ENCODE results near the gene MRPL9.

MRPL9 gene

GRCh38 chr1:151720974-151721787 is 42.1 kb downstream of the MRPL9 start, which contains the start of gene RIIAD1:
Gene RIIAD1 (plus strand): TSS chr1:151721522. CDS start chr1:151721537, 15 bp downstream.
- peaks cover 15% of the 10 kb centered on the region for H3K4me1 ChIP-seq (ENCODE audit: control insufficient read depth, insufficient read depth, low read depth, low read length)
- H3K4ac ChIP-seq (ENCODE audit: low read depth in 1 of 2, low read length in 2 of 2) = no peak within 1 kb of the TSS
- no peak within 1 kb of the TSS for H3K23ac ChIP-seq (ENCODE audit: low read length in 2 of 2)
- peaks cover 64 to 67% of the 10 kb centered on the region in 2 experiments for H3K27me3 ChIP-seq (ENCODE audit: control insufficient read depth in 1 of 2, insufficient read depth in 1 of 2, low read length in 2 of 2)
- H3K9ac ChIP-seq (ENCODE audit: low read length) = peak within 1 kb of the TSS; percentile 67
- peak within 1 kb of the TSS; percentile 99 for H3K4me2 ChIP-seq (ENCODE audit: low read length, poor library complexity, severe bottlenecking)
- H2BK120ac ChIP-seq (ENCODE audit: low read depth, low read length) = no peak within 1 kb of the TSS
- H2BK15ac ChIP-seq (ENCODE audit: low read depth, poor library complexity, severe bottlenecking) = no peak within 1 kb of the TSS
- H3K9me3 ChIP-seq (ENCODE audit: control insufficient read depth, low read length) = no peaks in the 10 kb centered on the region
- H4K8ac ChIP-seq (ENCODE audit: low read length) = peak within 1 kb of the TSS; percentile 46
- no peaks in the 10 kb centered on the region for H3K79me1 ChIP-seq (replicated peaks; ENCODE audit: low read length, poor library complexity, severe bottlenecking)
- H3K14ac ChIP-seq (ENCODE audit: low read length in 2 of 2) = no peak within 1 kb of the TSS
- H4K91ac ChIP-seq (ENCODE audit: low read length) = no peak within 1 kb of the TSS
- peak; percentile 17 for DNase-seq
- H3K36me3 ChIP-seq (ENCODE audit: control insufficient read depth in 1 of 2, insufficient read depth in 2 of 2, low read depth in 1 of 2, low read length in 2 of 2) = no peaks in the 10 kb centered on the region
- no peak within 1 kb of the TSS for H2AK5ac ChIP-seq (ENCODE audit: low read length, severe bottlenecking)
- H3K4me3 ChIP-seq (ENCODE audit: insufficient read depth in 1 of 2, low read depth in 1 of 2, low read length in 2 of 2) = peak within 1 kb of the TSS; percentile 52 to 76
- no peak within 1 kb of the TSS for H2AFZ ChIP-seq (ENCODE audit: low read depth, low read length)
- H3K27ac ChIP-seq (ENCODE audit: low read length, poor library complexity, severe bottlenecking) = no peak within 1 kb of the TSS
- H3K18ac ChIP-seq (ENCODE audit: low read depth in 1 of 2, low read length in 2 of 2) = no peak within 1 kb of the TSS
- WGBS = 13% methylated on average over 40 of the region's 44 CpGs
- no peak within 1 kb of the TSS for H2BK12ac ChIP-seq (ENCODE audit: low read length in 2 of 2)
- H2BK5ac ChIP-seq (ENCODE audit: low read depth, low read length, poor library complexity, severe bottlenecking) = no peak within 1 kb of the TSS

DNA sequence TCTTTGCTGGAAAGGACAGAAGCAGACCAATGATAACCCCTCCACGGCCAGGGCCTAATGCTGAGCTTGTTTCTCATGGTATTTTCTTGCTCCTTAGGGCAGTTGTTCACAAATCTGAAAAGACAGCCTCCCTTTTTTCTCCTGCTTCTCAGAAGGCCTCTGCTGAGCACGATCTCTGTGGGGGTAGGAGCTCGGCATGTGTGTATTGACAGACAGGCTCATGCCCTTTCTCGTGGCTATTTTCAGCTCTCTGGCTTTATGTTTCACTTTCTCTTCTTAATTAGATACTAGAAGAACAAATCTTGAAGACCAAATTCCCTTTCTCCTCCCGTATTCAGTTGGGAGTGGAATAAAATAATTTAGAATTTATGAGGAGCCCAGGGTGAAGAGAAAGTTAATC is 42.7 kb downstream of the MRPL9 start:
- Histone ChIP-seq H2BK12ac (ENCODE audit: low read length in 2 of 2) (no peak overlapping the region), H3K4me2 (ENCODE audit: low read length, poor library complexity, severe bottlenecking) (peak overlapping the region; percentile 38), H3K4me1 (ENCODE audit: control insufficient read depth, insufficient read depth, low read depth, low read length) (peaks cover 15% of the 10 kb centered on the region), H3K14ac (ENCODE audit: low read length in 2 of 2) (no peak overlapping the region), H3K4me3 (ENCODE audit: insufficient read depth in 1 of 2, low read depth in 1 of 2, low read length in 2 of 2) (peak overlapping the region in 1 of 2 experiments; percentile 76), H3K23ac (ENCODE audit: low read length in 2 of 2) (no peak overlapping the region), H3K4ac (ENCODE audit: low read depth in 1 of 2, low read length in 2 of 2) (no peak overlapping the region), H2AK5ac (ENCODE audit: low read length, severe bottlenecking) (no peak overlapping the region), H2BK15ac (ENCODE audit: low read depth, poor library complexity, severe bottlenecking) (no peak overlapping the region), H2AFZ (ENCODE audit: low read depth, low read length) (no peak overlapping the region), H2BK5ac (ENCODE audit: low read depth, low read length, poor library complexity, severe bottlenecking) (no peak overlapping the region), H3K9ac (ENCODE audit: low read length) (peak overlapping the region; percentile 67), H4K8ac (ENCODE audit: low read length) (no peak overlapping the region), H3K18ac (ENCODE audit: low read depth in 1 of 2, low read length in 2 of 2) (no peak overlapping the region), H3K9me3 (ENCODE audit: control insufficient read depth, low read length) (no peaks in the 10 kb centered on the region), H3K79me1 (replicated peaks; ENCODE audit: low read length, poor library complexity, severe bottlenecking) (no peaks in the 10 kb centered on the region), H3K27ac (ENCODE audit: low read length, poor library complexity, severe bottlenecking) (no peak overlapping the region), H2BK120ac (ENCODE audit: low read depth, low read length) (no peak overlapping the region), H3K36me3 (ENCODE audit: control insufficient read depth in 1 of 2, insufficient read depth in 2 of 2, low read depth in 1 of 2, low read length in 2 of 2) (no peaks in the 10 kb centered on the region), H4K91ac (ENCODE audit: low read length) (no peak overlapping the region), H3K27me3 (ENCODE audit: control insufficient read depth in 1 of 2, insufficient read depth in 1 of 2, low read length in 2 of 2) (peaks cover 67 to 70% of the 10 kb centered on the region in 2 experiments)
- 70% methylated on average over 4 of the region's 5 CpGs for WGBS
- peak; percentile 52 for DNase-seq

DNA sequence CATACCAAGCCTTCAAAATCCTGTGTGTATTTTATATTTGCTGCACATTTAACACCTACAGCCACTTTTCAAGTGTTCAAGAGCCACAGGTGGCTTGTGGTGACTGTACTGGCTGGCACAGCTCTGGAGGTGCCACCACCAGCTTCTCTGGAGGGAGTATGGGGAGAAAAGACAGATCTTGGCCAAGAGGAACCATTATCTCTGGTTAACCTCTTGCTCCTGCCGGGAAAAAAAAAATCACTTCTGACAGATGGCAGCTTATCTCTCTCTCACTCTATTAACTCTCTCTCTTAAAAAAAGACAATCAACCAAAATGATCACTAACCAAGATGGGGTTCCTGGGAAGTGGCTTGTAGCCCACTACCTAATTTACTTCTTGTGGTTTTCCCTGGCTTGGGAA is 43.2 kb downstream of the MRPL9 start:
- no peak overlapping the region for H3K4ac ChIP-seq (ENCODE audit: low read depth in 1 of 2, low read length in 2 of 2)
- H3K4me2 ChIP-seq (ENCODE audit: low read length, poor library complexity, severe bottlenecking) = no peak overlapping the region
- peaks cover 68 to 74% of the 10 kb centered on the region in 2 experiments for H3K27me3 ChIP-seq (ENCODE audit: control insufficient read depth in 1 of 2, insufficient read depth in 1 of 2, low read length in 2 of 2)
- no peak overlapping the region for H2BK120ac ChIP-seq (ENCODE audit: low read depth, low read length)
- no peaks in the 10 kb centered on the region for H3K9me3 ChIP-seq (ENCODE audit: control insufficient read depth, low read length)
- H2BK5ac ChIP-seq (ENCODE audit: low read depth, low read length, poor library complexity, severe bottlenecking) = no peak overlapping the region
- peak overlapping the region; percentile 67 for H3K9ac ChIP-seq (ENCODE audit: low read length)
- no peak overlapping the region for H3K27ac ChIP-seq (ENCODE audit: low read length, poor library complexity, severe bottlenecking)
- no peak for DNase-seq
- no peak overlapping the region for H2BK12ac ChIP-seq (ENCODE audit: low read length in 2 of 2)
- peaks cover 15% of the 10 kb centered on the region for H3K4me1 ChIP-seq (ENCODE audit: control insufficient read depth, insufficient read depth, low read depth, low read length)
- H2AK5ac ChIP-seq (ENCODE audit: low read length, severe bottlenecking) = no peak overlapping the region
- no peak overlapping the region for H2BK15ac ChIP-seq (ENCODE audit: low read depth, poor library complexity, severe bottlenecking)
- no peaks in the 10 kb centered on the region for H3K79me1 ChIP-seq (replicated peaks; ENCODE audit: low read length, poor library complexity, severe bottlenecking)
- no peak overlapping the region for H3K14ac ChIP-seq (ENCODE audit: low read length in 2 of 2)
- H3K18ac ChIP-seq (ENCODE audit: low read depth in 1 of 2, low read length in 2 of 2) = no peak overlapping the region
- H2AFZ ChIP-seq (ENCODE audit: low read depth, low read length) = no peak overlapping the region
- H3K36me3 ChIP-seq (ENCODE audit: control insufficient read depth in 1 of 2, insufficient read depth in 2 of 2, low read depth in 1 of 2, low read length in 2 of 2) = no peaks in the 10 kb centered on the region
- H3K4me3 ChIP-seq (ENCODE audit: insufficient read depth in 1 of 2, low read depth in 1 of 2, low read length in 2 of 2) = peak overlapping the region in 1 of 2 experiments; percentile 76
- H4K91ac ChIP-seq (ENCODE audit: low read length) = no peak overlapping the region
- H4K8ac ChIP-seq (ENCODE audit: low read length) = no peak overlapping the region
- WGBS = 28% methylated on average over 1 of the region's 1 CpG
- no peak overlapping the region for H3K23ac ChIP-seq (ENCODE audit: low read length in 2 of 2)

DNA sequence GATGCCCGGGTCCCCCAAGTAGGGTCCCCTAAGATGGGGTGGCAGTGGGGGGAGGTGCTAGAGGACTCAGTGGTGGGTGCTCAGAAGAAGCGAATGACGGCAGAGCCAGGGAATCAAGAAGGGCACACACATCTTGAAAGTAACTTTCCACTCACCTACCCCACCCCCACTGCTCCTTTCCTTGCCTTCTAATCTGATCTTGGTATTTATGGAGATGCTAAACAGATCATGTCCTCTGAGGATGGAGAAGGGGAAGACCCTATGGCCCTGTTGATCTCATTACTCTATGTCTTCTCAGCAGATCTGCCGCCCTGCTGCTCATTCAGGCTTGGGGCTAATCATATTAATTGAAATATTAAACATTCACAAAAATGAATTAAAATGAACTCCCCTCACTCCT is 44.6 kb downstream of the MRPL9 start:
- Histone ChIP-seq H2BK5ac (ENCODE audit: low read depth, low read length, poor library complexity, severe bottlenecking) (no peak overlapping the region), H3K9me3 (ENCODE audit: control insufficient read depth, low read length) (no peaks in the 10 kb centered on the region), H3K9ac (ENCODE audit: low read length) (no peak overlapping the region), H3K23ac (ENCODE audit: low read length in 2 of 2) (no peak overlapping the region), H2BK120ac (ENCODE audit: low read depth, low read length) (no peak overlapping the region), H3K4me3 (ENCODE audit: insufficient read depth in 1 of 2, low read depth in 1 of 2, low read length in 2 of 2) (no peak overlapping the region), H2AK5ac (ENCODE audit: low read length, severe bottlenecking) (no peak overlapping the region), H3K4me1 (ENCODE audit: control insufficient read depth, insufficient read depth, low read depth, low read length) (peaks cover 15% of the 10 kb centered on the region), H4K91ac (ENCODE audit: low read length) (no peak overlapping the region), H3K27me3 (ENCODE audit: control insufficient read depth in 1 of 2, insufficient read depth in 1 of 2, low read length in 2 of 2) (peaks cover 73 to 80% of the 10 kb centered on the region in 2 experiments), H2BK15ac (ENCODE audit: low read depth, poor library complexity, severe bottlenecking) (no peak overlapping the region), H3K36me3 (ENCODE audit: control insufficient read depth in 1 of 2, insufficient read depth in 2 of 2, low read depth in 1 of 2, low read length in 2 of 2) (no peaks in the 10 kb centered on the region), H3K79me1 (replicated peaks; ENCODE audit: low read length, poor library complexity, severe bottlenecking) (no peaks in the 10 kb centered on the region), H2AFZ (ENCODE audit: low read depth, low read length) (no peak overlapping the region), H2BK12ac (ENCODE audit: low read length in 2 of 2) (no peak overlapping the region), H3K4me2 (ENCODE audit: low read length, poor library complexity, severe bottlenecking) (no peak overlapping the region), H3K27ac (ENCODE audit: low read length, poor library complexity, severe bottlenecking) (no peak overlapping the region), H3K14ac (ENCODE audit: low read length in 2 of 2) (no peak overlapping the region), H3K18ac (ENCODE audit: low read depth in 1 of 2, low read length in 2 of 2) (no peak overlapping the region), H4K8ac (ENCODE audit: low read length) (no peak overlapping the region), H3K4ac (ENCODE audit: low read depth in 1 of 2, low read length in 2 of 2) (no peak overlapping the region)
- no peak for DNase-seq
- 63% methylated on average over 1 of the region's 4 CpGs for WGBS
